Measurements from ENCODE around the gene MORN5. TPM values are rescaled to one million over a fixed set of nuclear protein-coding genes. Genes with fewer than 3 reads are reported as not detected.
"Not testable (repeated sequence)": the region's sequence is repeated elsewhere in the genome, so short reads cannot be mapped to it uniquely, and the experiment has no call there.

MORN5 gene
- total RNA-seq, 4 donors from 2014 or later, result not detected

DNA sequence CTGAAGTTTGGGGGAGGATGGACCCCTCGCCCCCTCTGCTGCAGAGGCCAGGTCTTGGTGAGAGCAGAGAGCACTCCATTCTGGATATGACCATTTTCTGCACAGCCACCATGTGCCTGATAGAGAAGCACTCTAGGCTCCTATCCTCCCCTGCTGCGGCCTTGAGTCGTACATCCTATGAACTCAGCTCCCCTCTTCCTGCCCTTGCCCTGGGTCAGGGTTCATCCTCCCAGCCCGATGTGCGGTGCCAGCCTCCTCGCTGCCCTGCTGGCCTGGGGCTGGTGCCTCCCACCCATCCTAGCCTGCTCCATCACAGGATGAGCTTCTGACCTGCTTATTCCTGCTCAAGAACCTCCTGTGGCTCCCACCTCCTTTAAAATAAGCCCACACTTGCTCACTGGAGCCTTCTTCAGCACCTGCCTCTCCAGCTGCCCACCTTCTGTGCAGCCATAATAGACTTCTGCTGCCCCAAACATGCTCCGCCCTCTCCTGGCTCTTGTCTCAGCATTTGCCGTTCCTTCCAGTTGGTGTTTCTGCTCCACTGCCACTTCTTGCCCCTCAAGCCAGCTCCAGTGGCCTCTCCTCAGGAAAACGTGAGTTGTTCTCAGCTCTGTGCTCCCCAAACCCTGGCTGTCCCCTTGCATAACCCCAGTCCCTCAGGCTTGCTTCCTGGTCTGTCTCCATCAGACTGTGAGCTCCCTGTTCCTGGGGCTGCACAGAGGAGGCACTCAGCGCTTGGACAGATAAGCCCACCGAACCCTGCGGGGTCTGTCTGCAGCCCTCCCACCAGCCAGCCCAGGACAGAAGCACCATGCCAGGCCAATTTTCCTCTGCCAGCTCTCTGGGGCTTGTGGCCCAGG is 44.3 kb upstream of the MORN5 start:
- no peak for DNase-seq (ENCODE audit: low spot score in 2 of 2)
- WGBS, 2 donors, result 61 to 71% methylated on average over 12 of the region's 12 CpGs
- H3K4me3 ChIP-seq (ENCODE audit: low read depth, poor library complexity, severe bottlenecking), result no peak overlapping the region
- intact Hi-C loops (cut with DNase I; ENCODE audit: low total_unique reads), result no loop called here
- no peak for TF ChIP-seq POLR2A (IDR thresholded peaks at IDR 0.05)
- TF ChIP-seq, protein P1, sequence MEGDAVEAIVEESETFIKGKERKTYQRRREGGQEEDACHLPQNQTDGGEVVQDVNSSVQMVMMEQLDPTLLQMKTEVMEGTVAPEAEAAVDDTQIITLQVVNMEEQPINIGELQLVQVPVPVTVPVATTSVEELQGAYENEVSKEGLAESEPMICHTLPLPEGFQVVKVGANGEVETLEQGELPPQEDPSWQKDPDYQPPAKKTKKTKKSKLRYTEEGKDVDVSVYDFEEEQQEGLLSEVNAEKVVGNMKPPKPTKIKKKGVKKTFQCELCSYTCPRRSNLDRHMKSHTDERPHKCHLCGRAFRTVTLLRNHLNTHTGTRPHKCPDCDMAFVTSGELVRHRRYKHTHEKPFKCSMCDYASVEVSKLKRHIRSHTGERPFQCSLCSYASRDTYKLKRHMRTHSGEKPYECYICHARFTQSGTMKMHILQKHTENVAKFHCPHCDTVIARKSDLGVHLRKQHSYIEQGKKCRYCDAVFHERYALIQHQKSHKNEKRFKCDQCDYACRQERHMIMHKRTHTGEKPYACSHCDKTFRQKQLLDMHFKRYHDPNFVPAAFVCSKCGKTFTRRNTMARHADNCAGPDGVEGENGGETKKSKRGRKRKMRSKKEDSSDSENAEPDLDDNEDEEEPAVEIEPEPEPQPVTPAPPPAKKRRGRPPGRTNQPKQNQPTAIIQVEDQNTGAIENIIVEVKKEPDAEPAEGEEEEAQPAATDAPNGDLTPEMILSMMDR (IDR thresholded peaks at IDR 0.05), result no peak

DNA sequence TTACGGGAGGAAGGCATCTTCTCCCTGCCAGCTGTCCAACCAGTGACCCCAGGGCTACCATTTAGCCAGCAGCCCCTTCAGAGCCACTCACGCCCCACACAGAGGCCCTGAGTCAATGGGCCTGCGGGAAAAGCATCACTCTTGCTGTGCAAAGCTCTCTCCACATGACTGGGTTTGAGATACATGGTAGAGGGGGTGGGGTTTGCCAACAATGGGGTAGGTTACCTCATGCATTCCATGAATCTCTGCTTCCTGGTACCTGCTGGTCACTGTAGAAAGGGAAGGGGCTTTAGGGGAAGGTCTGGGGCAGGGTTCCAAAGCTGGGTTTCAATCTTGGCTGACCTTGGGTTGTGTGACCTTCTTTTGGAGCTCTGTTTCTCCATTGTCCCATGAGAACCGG is 43.7 kb upstream of the MORN5 start:
- DNase-seq (ENCODE audit: low spot score in 2 of 2), result no peak
- no peak for TF ChIP-seq POLR2A (IDR thresholded peaks at IDR 0.05)
- TF ChIP-seq, protein P1 (IDR thresholded peaks at IDR 0.05), result no peak
- H3K4me3 ChIP-seq (ENCODE audit: low read depth, poor library complexity, severe bottlenecking), result no peak overlapping the region
- WGBS, 2 donors, result 48 to 73% methylated on average over 4 of the region's 4 CpGs
- intact Hi-C loops (cut with DNase I; ENCODE audit: low total_unique reads), result no loop called here

DNA sequence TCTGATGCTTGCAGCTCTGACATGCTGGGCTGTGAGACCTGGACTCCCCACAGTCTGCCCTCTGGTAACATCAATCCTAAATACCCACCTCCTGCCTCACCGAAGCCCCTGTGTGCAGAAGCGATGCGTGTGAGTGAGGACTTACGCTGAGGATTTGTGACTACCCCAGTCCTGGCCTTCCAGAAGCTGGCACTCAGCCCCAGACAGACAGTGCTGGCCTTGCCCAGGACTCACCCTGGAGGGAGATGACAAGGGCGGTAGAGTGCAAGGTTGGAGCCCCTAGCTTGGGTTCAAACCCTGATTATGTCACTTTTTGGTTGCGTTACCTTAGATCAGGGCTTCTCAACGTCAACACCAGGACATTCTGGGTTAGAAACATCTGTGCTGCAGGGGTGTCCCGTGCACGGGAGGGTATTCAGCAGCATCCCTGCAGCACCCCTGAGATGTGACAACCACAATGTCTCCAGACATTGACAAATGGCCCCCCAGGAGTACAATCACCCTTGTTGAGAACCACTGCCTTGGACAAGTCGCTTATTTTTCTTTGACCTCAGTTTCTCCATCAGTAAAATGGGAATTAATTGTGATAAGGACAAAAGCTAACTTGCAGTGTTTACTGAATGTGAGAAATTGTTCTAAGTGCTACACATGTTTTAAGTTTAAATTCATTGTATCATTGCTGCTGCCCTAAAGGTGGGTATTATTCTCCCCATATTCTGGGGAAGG is 43.1 kb upstream of the MORN5 start:
- no peak overlapping the region for H3K4me3 ChIP-seq (ENCODE audit: low read depth, poor library complexity, severe bottlenecking)
- no peak for TF ChIP-seq POLR2A (IDR thresholded peaks at IDR 0.05)
- TF ChIP-seq, protein P1 (IDR thresholded peaks at IDR 0.05), result no peak
- intact Hi-C loops (cut with DNase I; ENCODE audit: low total_unique reads), result no loop called here
- 84 to 89% methylated on average over 9 to 10 of the region's 10 CpGs for WGBS, 2 donors
- DNase-seq (ENCODE audit: low spot score in 2 of 2), result no peak

DNA sequence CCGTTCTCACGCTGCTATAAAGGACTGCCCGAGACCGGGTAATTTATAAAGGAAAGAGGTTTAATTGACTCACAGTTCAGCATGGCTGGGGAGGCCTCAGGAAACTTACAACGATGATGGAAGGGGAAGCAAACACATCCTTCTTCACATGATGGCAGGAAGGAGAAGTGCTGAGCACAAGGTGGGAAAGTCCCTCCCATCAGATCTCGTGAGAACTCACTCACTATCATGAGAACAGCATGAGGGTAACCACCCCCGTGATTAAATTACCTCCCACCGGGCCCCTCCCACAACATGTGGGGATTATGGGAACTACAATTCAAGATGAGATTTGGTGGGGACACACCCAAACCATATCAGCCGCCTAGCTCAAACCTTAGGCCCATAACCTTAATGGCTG is 42.5 kb upstream of the MORN5 start:
- H3K4me3 ChIP-seq (ENCODE audit: low read depth, poor library complexity, severe bottlenecking); intact Hi-C loops (cut with DNase I; ENCODE audit: low total_unique reads); DNase-seq (ENCODE audit: low spot score in 2 of 2): not testable (repeated sequence)
- WGBS, 2 donors, result 71 to 80% methylated on average over 9 of the region's 9 CpGs

DNA sequence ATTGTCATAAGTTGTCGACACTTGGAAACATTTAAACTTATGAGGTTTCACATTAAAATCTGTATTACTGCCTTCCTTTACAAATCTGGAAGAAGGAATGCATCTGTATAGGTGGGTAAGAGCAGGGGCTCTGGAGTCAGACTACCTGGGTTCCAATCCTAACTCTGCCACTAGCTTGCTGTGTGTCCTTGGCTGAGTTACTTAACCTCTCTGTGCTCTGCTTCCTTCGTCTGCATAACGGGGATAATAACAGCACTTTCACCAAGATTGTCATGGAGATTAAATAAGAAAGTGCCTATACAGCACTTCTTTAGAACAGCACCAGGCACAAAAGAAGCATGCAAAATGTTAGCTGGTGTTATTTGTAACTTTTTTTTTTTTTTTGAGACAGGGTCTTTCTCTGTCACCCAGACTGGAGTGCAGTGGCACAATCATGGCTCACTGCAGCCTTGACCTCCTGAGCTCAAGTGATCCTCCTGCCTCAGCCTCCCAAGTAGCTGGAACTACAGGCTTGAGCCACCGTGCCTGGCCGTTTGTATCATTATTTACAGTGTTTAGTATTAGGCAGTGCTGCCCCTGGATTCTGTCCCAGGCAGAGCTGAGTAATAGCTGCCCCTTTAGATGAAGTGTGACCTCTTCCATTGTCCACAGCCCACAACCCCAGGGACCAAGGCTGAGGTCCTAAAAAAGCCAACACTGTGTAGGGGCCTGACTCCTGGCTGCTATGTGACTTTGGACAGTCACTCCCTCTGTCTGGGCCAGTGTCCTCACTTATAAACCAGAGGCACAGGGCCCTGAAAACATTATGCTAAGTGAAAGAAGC is 41.2 kb upstream of the MORN5 start:
- H3K4me3 ChIP-seq (ENCODE audit: low read depth, poor library complexity, severe bottlenecking), result no peak overlapping the region
- no peak for TF ChIP-seq POLR2A (IDR thresholded peaks at IDR 0.05)
- TF ChIP-seq, protein P1 (IDR thresholded peaks at IDR 0.05), result no peak
- intact Hi-C loops (cut with DNase I; ENCODE audit: low total_unique reads), result no loop called here
- DNase-seq (ENCODE audit: low spot score in 2 of 2), result no peak
- 57 to 74% methylated on average over 5 of the region's 5 CpGs for WGBS, 2 donors

DNA sequence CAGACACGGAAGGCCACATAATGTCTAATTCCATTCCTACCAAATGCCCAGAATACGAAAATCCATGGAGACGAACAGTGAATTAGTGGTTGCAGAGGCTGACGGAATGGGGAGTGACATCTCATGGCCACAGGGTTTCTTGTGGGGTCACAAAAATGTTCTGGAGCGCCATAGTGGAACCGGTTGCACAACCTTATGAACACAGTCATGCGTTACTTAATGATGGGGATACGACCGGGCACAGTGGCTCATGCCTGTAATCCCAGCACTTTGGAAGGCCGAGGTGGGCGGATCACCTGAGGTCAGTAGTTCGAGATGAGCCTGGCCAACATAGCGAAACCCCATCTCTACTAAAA is 40.6 kb upstream of the MORN5 start:
- TF ChIP-seq POLR2A (IDR thresholded peaks at IDR 0.05), result no peak
- TF ChIP-seq, protein P1 (IDR thresholded peaks at IDR 0.05), result no peak
- no peak for DNase-seq (ENCODE audit: low spot score in 2 of 2)
- 85 to 86% methylated on average over 13 of the region's 13 CpGs for WGBS, 2 donors
- intact Hi-C loops (cut with DNase I; ENCODE audit: low total_unique reads), result no loop called here
- H3K4me3 ChIP-seq (ENCODE audit: low read depth, poor library complexity, severe bottlenecking), result no peak overlapping the region

Data from lower leg skin (tissue), 4 donors.